Spinal cord (tissue), 10 donors: ENCODE data around the gene LHFPL2. TPM values are rescaled to one million over a fixed set of nuclear protein-coding genes. Genes with fewer than 3 reads are reported as not detected.

Experiments
- DNase-seq, 6 donors: peaks; one replicate each; pipeline versions ENCODE4 v3.0.0 to v3.0.0-alpha.2; 2013 to 2015; ENCODE audit warnings: low spot score in 6 of 6, low read depth in 4 of 6
- H3K27ac ChIP-seq: one replicate; pipeline ENCODE4 v1.5.1; 2013; ENCODE audit warnings: low read depth, low read length, control low read depth
- H3K27me3 ChIP-seq: one replicate; pipeline ENCODE4 v1.6.1; 2013; ENCODE audit warnings: low read length; ENCODE audit not compliant: control insufficient read depth, insufficient read depth
- H3K36me3 ChIP-seq: one replicate; pipeline ENCODE4 v1.6.1; 2013; ENCODE audit warnings: low read length; ENCODE audit not compliant: control insufficient read depth, insufficient read depth
- H3K4me1 ChIP-seq: one replicate; pipeline ENCODE4 v1.6.1; 2013; ENCODE audit warnings: low read length; ENCODE audit not compliant: control insufficient read depth, insufficient read depth
- H3K4me3 ChIP-seq: one replicate; pipeline ENCODE4 v1.5.1; 2013; ENCODE audit warnings: low read depth, low read length, control low read depth
- H3K9me3 ChIP-seq: one replicate; pipeline ENCODE4 v1.6.1; 2013; ENCODE audit warnings: low read length; ENCODE audit not compliant: control insufficient read depth, insufficient read depth
- WGBS: methylation state at CpG from one replicate; pipeline ENCODE4 v1.1.5; 2013; ENCODE audit warnings: missing lambda C conversion rate; ENCODE audit not compliant: insufficient coverage; 5-methylcytosine and 5-hydroxymethylcytosine counted together
- polyA plus RNA-seq, 2 donors: library from polyadenylated mRNA; unstranded; fragments of 120-200 nt; gene quantifications; one replicate each; pipeline ENCODE4 v1.2.1, GENCODE V29; 2013; ENCODE audit not compliant: insufficient read length in 2 of 2
- total RNA-seq, 2 donors: library from RNA; depleted of rRNA in 1 of 2; stranded (reverse); fragments of 120-200 nt in 1 of 2; fragments of >200 nt in 1 of 2; gene quantifications; one replicate each; pipeline versions ENCODE4 v1.2.3 to v1.2.4, GENCODE V29; 2013 to 2014
- donor health status: healthy.

LHFPL2 gene
- total and polyA plus RNA-seq, 4 donors: 39.4 to 81.8 (median 58.2) TPM

DNA sequence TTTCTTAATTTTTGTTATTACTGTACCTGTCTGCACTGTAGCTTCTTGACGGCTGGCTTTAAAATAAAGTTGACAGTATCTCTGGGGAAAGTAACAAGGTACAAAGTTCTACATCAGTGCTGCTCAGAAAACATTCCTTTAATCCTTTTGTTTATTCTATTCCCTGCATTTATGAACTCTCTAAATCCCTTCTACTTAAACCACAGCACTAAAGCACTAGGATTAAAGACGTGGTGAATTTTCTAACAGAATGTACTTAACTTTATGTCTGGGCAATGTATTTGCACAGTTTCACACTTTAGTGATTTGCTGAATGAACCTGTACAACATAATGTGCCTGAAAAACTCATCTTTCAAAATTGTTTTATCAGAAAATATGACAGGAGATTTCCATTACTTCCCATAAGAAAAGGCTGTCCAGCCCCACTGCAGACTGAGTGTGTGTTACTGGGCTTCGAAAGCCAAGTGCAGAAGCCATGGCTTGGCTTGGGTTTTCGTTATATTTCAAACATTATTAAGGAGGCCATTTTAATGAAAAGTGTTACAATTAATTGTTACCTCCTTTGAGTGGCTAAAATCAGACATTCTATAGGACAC, 43.8 kb downstream of the LHFPL2 start:
- Histone ChIP-seq H3K4me3 (no peak overlapping the region), H3K36me3 (no peaks in the 10 kb centered on the region), H3K9me3 (peaks cover 2% of the 10 kb centered on the region), H3K4me1 (no peaks in the 10 kb centered on the region), H3K27me3 (no peaks in the 10 kb centered on the region), H3K27ac (no peak overlapping the region)
- no CpG with 5 or more reads among the region's 4 CpGs for WGBS
- no peak for DNase-seq

DNA sequence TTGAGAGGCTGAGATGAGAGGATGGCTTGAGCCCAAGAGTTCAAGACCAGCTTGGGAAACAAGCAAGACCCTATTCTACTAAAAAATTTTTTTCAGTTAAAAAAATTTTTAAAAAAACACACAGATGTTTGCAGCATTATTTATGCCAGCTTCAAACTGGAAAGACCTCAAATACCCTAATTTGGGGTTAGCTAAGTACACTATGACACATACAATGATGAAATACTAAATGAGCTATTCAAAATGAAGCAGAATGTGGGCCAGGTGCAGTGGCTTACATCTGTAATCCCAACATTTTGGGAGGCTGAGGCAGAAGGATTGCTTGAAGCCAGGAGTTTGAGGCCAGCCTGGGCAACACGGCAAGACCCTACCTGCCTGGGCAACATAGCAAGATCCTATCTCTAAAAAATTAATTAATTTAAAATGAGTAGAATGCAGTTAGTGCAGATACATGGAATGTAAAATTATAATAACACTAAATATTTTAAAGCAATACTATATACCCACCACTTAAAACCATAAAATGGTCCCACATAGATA, 44.9 kb downstream of the LHFPL2 start:
- no CpG with 5 or more reads among the region's 1 CpG for WGBS
- Histone ChIP-seq H3K9me3 (peaks cover 2% of the 10 kb centered on the region), H3K27me3 (no peaks in the 10 kb centered on the region), H3K4me1 (no peaks in the 10 kb centered on the region), H3K36me3 (no peaks in the 10 kb centered on the region), H3K4me3 (no peak overlapping the region), H3K27ac (no peak overlapping the region)
- DNase-seq: no peak

- peaks cover 2% of the 10 kb centered on the region for H3K9me3 ChIP-seq
- H3K27ac ChIP-seq: no peak overlapping the region
- no peaks in the 10 kb centered on the region for H3K27me3 ChIP-seq
- WGBS: 100% methylated on average over 1 of the region's 2 CpGs
- no peak for DNase-seq
- H3K4me3 ChIP-seq: no peak overlapping the region
- H3K36me3 ChIP-seq: no peaks in the 10 kb centered on the region
- H3K4me1 ChIP-seq: no peaks in the 10 kb centered on the region
Measured at GRCh38 chr5:78602400-78602799, 46.2 kb downstream of the LHFPL2 start.

- DNase-seq: no peak
- Histone ChIP-seq H3K27ac (peak overlapping the region; percentile 45), H3K4me1 (no peaks in the 10 kb centered on the region), H3K36me3 (no peaks in the 10 kb centered on the region), H3K9me3 (peaks cover 2% of the 10 kb centered on the region), H3K4me3 (no peak overlapping the region), H3K27me3 (no peaks in the 10 kb centered on the region)
- WGBS: no CpG with 5 or more reads among the region's 3 CpGs
Measured at GRCh38 chr5:78601559-78602314, 46.8 kb downstream of the LHFPL2 start.

- Histone ChIP-seq H3K27ac (peak overlapping the region; percentile 45), H3K4me1 (no peaks in the 10 kb centered on the region), H3K27me3 (no peaks in the 10 kb centered on the region), H3K4me3 (no peak overlapping the region), H3K36me3 (no peaks in the 10 kb centered on the region), H3K9me3 (peaks cover 2% of the 10 kb centered on the region)
- 29% methylated on average over 1 of the region's 5 CpGs for WGBS
- DNase-seq: peak in 1 of 6 donors; percentile 38
Measured at GRCh38 chr5:78600687-78601414, 47.7 kb downstream of the LHFPL2 start.

GRCh38 chr5:78598973-78599372, 49.6 kb downstream of the LHFPL2 start:
- Histone ChIP-seq H3K36me3 (no peaks in the 10 kb centered on the region), H3K4me3 (no peak overlapping the region), H3K27ac (no peak overlapping the region), H3K27me3 (no peaks in the 10 kb centered on the region), H3K9me3 (peaks cover 2% of the 10 kb centered on the region), H3K4me1 (no peaks in the 10 kb centered on the region)
- no peak for DNase-seq
- WGBS: 96% methylated on average over 4 of the region's 9 CpGs

GRCh38 chr5:78597974-78598371, 50.6 kb downstream of the LHFPL2 start:
- Histone ChIP-seq H3K9me3 (no peaks in the 10 kb centered on the region), H3K27me3 (no peaks in the 10 kb centered on the region), H3K4me3 (no peak overlapping the region), H3K36me3 (no peaks in the 10 kb centered on the region), H3K4me1 (no peaks in the 10 kb centered on the region), H3K27ac (no peak overlapping the region)
- DNase-seq: no peak

- Histone ChIP-seq H3K27me3 (no peaks in the 10 kb centered on the region), H3K36me3 (no peaks in the 10 kb centered on the region), H3K9me3 (no peaks in the 10 kb centered on the region), H3K27ac (peak overlapping the region; percentile 7), H3K4me3 (no peak overlapping the region), H3K4me1 (no peaks in the 10 kb centered on the region)
- no peak for DNase-seq
- 95% methylated on average over 3 of the region's 5 CpGs for WGBS
Measured at GRCh38 chr5:78597068-78597973, 51.3 kb downstream of the LHFPL2 start.

DNA sequence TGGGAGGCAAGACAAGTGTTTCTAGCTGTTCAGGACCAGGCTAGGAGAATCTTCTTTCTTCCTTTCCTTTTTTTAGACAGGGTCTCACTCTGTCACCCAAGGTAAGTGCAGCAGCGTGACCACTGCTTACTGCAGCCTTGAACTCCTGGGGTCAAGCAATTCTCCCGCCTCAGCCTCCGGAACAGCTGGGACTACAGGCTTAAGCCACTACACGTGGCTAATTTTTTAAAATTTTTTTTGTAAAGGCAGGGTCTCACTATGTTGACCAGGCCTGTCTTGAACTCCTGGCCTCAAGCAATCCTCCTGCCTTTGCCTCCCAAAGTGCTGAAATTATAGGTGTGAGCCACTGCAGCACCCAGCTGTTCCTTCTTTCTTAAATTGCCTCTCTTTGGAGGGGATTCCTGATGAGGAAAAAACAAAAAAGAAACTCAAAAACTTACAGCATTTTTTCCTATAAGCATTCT, 53.1 kb downstream of the LHFPL2 start:
- H3K27me3 ChIP-seq: no peaks in the 10 kb centered on the region
- no peaks in the 10 kb centered on the region for H3K9me3 ChIP-seq
- 81% methylated on average over 4 of the region's 4 CpGs for WGBS
- peaks cover 7% of the 10 kb centered on the region for H3K4me1 ChIP-seq
- H3K4me3 ChIP-seq: no peak overlapping the region
- H3K36me3 ChIP-seq: no peaks in the 10 kb centered on the region
- peak overlapping the region; percentile 78 for H3K27ac ChIP-seq
- DNase-seq: no peak
